Epidermal melanocyte (primary cell): ENCODE results near the gene ATP5MK.
"Not testable (repeated sequence)": the region's sequence is repeated elsewhere in the genome, so short reads cannot be mapped to it uniquely, and the experiment has no call there.

Experiments
- DNase-seq: peaks from one replicate; pipeline ENCODE4 v3.0.0; 2011; ENCODE audit warnings: low spot score; ENCODE audit not compliant: insufficient read length

Gene ATP5MK, protein sequence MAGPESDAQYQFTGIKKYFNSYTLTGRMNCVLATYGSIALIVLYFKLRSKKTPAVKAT

DNA sequence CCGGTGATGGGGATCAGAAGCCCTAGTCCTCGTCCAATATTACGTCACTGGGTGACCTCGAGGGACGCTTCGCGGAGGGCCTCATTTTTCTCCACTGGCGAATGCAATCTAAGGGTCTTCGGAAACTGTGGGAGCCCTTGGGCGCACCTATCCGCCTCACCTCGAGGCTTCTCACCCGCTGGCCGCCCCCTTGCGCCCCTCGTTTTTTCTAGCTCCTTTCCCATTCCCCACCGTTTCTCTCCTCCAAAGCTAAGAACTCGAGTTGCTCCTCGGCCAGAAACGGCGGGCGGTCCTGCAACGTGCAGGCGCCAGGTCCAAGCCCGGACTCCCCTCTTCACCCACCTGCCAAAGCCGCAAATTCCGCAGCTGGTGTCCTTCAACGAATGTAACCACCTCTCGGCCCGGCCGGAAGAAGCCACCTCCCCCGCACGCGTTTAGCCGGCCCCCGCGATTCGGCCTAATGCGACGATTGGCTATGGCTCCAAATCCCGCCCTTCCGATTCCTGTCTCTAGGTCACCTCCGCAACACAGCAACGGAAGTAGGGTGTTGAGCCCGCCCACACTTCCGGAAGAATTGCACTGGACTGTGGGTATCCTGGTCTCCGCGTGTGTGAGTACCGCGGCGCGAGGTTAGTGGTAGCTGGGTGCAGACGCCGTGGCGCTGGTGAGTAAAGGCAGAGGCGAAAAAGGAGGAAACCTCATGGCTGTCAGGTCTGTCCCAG, at the start of gene ATP5MK, which contains the start of gene PDCD11:
Gene ATP5MK (minus strand): TSS at position 409 of the 722 bp plus-strand sequence. CDS start 4,018 bp downstream, outside the sequence.
Gene PDCD11 (plus strand): TSS at position 560 of the 722 bp plus-strand sequence. CDS start 1,801 bp downstream, outside the sequence.
- DNase-seq: peak; percentile 91

DNA sequence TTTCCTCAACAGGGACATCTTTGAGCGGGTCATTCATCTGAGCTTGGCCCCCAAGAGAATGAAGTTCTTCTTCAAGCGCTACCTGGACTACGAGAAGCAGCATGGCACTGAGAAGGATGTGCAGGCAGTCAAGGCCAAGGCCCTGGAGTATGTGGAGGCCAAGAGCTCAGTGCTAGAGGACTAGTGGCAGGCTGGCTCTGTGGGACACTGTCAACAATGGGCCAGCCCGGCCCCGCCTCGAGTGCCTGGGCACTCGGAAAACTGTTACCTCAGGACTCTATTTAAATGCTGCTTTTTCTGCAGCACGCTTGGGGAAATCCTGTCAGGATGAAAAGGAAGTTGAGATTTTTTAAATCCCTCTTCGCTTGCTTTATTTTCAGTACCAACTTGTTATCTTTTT, 49.1 kb upstream of the ATP5MK start:
- no peak for DNase-seq

GRCh38 chr10:103444478-103444877, 48.2 kb upstream of the ATP5MK start:
- DNase-seq: no peak

- no peak for DNase-seq
These were observed 47.4 kb upstream of the ATP5MK start for GRCh38 chr10:103443475-103444185.

DNA sequence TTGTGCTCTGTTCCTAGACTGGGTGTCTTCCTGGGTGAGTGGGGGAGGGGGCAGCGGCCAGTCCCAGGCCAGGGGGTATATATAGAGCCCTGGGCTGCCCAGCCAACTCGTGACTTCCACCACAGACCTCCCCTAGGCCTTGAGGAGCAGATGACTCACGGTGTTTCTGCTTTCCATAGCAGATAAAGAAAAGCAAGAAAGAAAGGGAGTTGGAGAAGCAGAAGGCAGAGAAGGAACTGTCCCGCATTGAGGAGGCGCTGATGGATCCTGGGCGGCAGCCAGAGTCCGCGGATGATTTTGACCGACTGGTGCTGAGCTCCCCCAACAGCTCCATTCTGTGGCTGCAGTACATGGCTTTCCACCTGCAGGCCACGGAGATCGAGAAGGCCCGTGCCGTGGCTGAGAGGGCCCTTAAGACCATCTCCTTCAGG, 45.8 kb upstream of the ATP5MK start:
- no peak for DNase-seq

DNA sequence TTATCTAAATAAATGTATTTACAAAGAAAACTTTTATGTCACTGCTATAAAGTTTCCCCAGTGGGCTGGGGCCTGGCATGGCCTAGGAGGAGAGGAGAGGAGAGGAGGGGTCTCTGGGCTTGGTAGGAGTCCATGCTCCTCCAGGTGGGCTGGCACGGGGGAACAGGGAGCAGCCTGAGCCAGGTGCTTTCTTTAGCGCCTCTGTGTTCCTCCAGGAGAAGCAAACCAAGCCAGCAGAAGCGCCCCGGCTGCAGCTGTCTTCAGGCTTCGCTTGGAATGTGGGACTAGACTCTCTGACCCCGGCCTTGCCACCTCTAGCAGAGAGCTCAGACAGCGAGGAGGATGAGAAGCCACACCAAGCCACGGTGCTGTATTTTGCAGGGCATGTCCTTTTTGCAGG, 45.3 kb upstream of the ATP5MK start:
- no peak for DNase-seq

GRCh38 chr10:103441206-103441605, 44.9 kb upstream of the ATP5MK start:
- no peak for DNase-seq

GRCh38 chr10:103440416-103440815, 44.1 kb upstream of the ATP5MK start:
- DNase-seq: no peak

DNA sequence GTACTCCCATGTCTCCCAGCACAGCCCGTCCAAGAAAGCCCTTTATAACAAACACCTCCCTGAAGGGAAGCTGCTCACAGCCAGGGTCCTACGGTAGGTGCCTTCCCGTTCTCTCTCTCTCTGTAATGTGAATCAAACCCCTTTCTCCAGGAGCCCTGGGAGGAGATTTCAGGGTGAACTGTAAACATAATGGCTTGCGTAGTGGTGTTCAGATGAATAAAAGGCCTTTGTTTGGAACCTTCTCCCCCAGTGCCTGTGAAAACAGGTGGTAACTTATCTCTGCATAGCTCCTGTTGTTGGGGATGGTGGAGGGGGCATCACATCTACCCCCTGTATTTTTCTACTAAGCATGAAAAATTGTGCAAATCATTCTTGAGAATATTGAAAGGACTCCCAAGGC, 43.5 kb upstream of the ATP5MK start:
- no peak for DNase-seq

- no peak for DNase-seq
These were observed 37.6 kb upstream of the ATP5MK start for GRCh38 chr10:103433858-103434257.

GRCh38 chr10:103431902-103432301, 35.6 kb upstream of the ATP5MK start:
- no peak for DNase-seq

GRCh38 chr10:103429647-103430046, 33.4 kb upstream of the ATP5MK start:
- DNase-seq: no peak

DNA sequence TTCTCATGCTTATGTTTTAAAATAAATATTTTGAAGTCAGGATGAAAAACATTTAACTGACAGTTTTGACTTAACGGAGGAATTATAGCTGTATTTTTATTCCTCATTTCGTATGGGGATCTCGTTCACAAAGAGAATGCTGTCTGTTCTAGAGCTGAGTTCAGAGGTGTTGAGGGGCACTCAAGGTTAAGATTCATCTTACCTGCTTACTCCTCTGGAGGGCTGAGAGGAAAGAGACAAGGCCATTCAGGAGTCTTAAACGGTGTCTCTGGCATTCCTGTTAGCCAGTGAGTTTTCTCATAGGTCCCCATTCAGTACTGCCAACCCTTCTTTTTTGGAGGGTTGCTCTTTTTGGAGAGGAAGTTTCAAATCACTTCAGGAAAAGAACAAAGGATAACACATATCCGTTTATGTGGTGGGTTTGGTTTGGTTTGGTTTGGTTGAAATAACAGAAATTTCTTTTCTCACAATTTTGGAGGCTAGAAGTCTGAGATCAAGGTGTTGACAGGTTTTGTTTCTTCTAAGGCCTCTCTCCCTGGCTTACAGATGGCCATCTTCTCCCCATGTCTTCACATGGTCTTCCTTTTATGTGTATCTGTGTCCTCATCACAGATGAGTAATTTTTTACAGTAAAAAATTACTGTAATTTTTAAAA, 32.8 kb upstream of the ATP5MK start:
- no peak for DNase-seq

GRCh38 chr10:103427866-103428265, 31.6 kb upstream of the ATP5MK start:
- no peak for DNase-seq

DNA sequence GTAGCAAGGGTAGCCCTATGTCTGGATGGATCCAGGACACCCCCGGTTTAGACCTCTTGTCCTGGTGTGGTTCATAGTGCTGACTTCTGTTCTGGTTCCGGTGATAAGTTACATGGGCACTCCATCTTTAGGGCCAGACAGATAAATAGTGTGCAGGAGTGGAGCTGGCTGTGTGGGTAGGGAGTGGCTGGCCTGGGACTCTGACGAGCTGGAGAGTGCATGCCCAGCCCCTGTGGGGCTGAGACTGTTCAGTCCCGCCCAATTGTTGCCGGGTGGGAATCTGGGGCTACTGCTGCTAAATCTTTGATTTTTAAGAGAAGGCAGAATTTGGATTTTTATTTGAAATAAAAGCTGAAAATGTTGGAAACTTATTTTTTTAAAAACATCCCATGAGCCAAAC, 27.5 kb upstream of the ATP5MK start:
- DNase-seq: no peak

DNA sequence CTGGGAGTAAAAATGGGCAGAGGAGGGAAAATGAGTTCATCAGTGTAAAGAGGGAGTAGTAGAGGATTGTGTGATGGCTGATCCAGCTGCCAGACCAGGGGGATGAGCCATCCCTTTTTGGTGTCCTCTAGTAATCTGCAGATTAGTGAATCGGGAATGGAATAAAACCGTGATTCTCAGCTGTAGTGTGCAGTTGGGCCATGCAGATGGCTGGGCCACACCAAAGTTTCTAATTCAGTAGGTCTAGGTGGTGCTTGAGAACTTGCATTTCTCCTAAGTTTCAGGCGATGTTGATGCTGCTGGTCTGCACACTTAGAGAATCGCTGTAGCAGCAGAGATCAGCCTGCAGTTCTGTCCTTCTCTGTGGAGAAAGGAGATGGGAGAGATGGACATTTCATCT, 22.8 kb upstream of the ATP5MK start:
- no peak for DNase-seq

- no peak for DNase-seq
These were observed 21.3 kb upstream of the ATP5MK start for GRCh38 chr10:103417601-103418000.

DNA sequence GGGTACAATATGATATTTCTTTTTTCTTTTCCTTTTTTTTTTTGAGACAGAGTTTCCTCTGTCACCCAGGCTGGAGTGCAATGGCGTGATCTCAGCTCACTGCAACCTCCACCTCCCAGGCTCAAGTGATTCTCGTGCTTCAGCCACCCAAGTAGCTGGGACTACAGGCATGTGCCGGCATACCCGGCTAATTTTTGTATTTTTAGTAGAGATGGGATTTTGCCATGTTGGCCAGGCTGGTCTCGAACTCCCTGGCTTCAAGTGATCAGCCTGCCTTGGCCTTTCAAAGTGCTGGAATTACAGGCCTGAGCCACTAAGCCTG, 20.8 kb upstream of the ATP5MK start:
- not testable (repeated sequence) for DNase-seq

DNA sequence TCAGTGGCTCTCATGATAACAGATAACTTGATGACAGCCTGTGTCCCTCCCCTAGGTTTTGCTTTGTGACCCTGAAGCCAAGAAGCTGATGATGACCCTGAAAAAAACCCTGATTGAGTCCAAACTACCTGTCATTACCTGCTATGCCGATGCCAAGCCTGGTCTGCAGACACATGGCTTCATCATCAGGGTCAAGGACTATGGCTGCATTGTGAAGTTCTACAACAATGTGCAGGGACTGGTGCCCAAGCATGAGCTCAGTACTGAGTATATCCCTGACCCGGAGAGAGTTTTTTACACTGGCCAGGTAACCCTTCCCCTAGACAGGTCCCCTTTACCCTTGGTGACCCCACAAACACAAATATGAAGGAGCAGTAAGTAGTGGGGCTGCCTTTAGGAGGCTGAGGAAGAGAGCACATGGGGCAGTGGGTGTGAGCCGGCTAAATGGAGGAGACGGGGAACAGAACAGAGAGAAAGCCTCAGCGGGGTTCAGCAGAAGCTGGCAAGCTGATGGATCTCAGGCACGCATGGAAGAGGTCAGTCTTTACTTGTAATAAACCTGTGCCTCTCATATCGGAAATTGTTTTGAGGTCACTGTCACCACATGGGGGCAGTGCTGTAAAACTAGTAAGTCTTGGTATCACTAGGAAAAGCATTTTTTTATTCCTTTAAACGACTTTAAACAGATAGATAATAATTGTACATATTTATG, 20.3 kb upstream of the ATP5MK start:
- DNase-seq: peak; percentile 50

DNA sequence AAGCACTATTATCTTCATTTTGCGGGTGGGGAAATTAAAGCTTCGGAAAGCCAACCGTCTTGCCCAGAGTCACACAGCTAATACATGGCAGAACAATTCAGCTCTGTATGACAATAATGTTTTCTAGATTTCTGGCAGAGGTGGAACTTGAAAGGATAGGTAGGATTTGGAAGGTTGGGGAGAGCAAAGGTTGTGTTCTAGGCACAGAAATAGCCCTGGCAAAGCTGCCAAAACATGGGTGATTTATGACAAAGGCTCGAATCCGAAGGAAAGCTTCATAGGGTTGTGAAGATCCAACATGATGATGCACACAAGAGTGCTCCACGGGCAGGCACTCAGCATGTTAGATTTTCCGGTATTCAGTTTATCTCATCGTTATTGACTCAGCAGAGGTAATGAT, 19.3 kb upstream of the ATP5MK start:
- no peak for DNase-seq

DNA sequence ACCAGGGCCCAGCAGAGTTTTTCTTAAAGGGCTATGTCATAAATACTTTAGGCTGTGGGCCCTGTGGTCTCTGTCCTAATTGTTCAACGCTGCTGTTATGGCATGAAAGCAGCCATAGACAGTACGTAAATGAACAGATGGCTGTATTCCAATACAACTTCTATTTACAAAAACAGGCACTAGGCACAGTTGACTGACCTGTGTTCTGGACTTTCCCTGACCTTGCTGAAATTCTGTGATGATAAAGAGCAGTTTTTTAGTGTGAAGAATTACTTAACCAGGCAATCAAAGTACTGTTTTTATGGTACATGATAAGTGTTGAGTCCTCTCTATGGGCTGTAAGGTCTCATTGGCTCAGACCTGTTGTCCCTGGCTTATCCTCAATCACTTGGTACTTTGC, 17.3 kb upstream of the ATP5MK start:
- no peak for DNase-seq
